Neural cell (in vitro differentiated cells): Measurements from ENCODE around the gene ZNF574. TPM values are rescaled to one million over a fixed set of nuclear protein-coding genes. Genes with fewer than 3 reads are reported as not detected.

Experiments
- H2AFZ ChIP-seq: fragments of 200-600, 300-800 bp; sonication (generic), shearing (Covaris generic); 2 replicates; pipeline ENCODE4 v1.6.0; 2014; ENCODE audit warnings: low read depth, mild to moderate bottlenecking, antibody characterized with exemption, low read length, moderate library complexity
- H3F3A ChIP-seq: fragments of 200-600 bp; shearing (Covaris generic); 2 replicates; pipeline ENCODE4 v1.6.1; 2016; ENCODE audit warnings: mild to moderate bottlenecking, moderate library complexity, mixed read lengths, antibody characterized with exemption, low read length; ENCODE audit not compliant: insufficient read depth, poor library complexity, severe bottlenecking
- H3K27ac ChIP-seq: fragments of 200-600, 300-800 bp; sonication (generic), shearing (Covaris generic); 2 replicates; pipeline ENCODE4 v1.5.1; 2014; ENCODE audit warnings: mild to moderate bottlenecking, low read length, moderate library complexity
- H3K27me3 ChIP-seq: fragments of 300-800, 200-600 bp; sonication (generic), shearing (Covaris generic); 2 replicates; pipeline ENCODE4 v1.6.0; 2014; ENCODE audit warnings: mild to moderate bottlenecking, low read depth, low read length, moderate library complexity; ENCODE audit not compliant: insufficient read depth
- H3K36me3 ChIP-seq: fragments of 300-800, 200-600 bp; sonication (generic), shearing (Covaris generic); 2 replicates; pipeline ENCODE4 v1.5.1; 2014; ENCODE audit warnings: mild to moderate bottlenecking, antibody characterized with exemption, low read length, moderate library complexity; ENCODE audit not compliant: insufficient read depth
- H3K4me2 ChIP-seq: fragments of 300-800, 200-600 bp; sonication (generic), shearing (Covaris generic); 2 replicates; pipeline ENCODE4 v1.6.0; 2014; ENCODE audit warnings: mild to moderate bottlenecking, low read length
- H3K4me3 ChIP-seq: fragments of 300-800, 200-600 bp; sonication (generic), shearing (Covaris generic); 2 replicates; pipeline ENCODE4 v1.5.1; 2014; ENCODE audit warnings: mild to moderate bottlenecking, low read length, moderate library complexity
- H3K79me2 ChIP-seq: fragments of 200-600 bp; shearing (Covaris generic); replicated peaks from 2 replicates; pipeline ENCODE4 v1.6.0; 2014; ENCODE audit warnings: mild to moderate bottlenecking, low read length, moderate library complexity; ENCODE audit not compliant: insufficient read depth
- H3K9ac ChIP-seq: fragments of 300-800, 200-600 bp; sonication (generic), shearing (Covaris generic); 2 replicates; pipeline ENCODE4 v1.6.1; 2016; ENCODE audit warnings: mild to moderate bottlenecking, low read length, mixed read lengths
- H3K9me2 ChIP-seq: fragments of 200-600 bp; shearing (Covaris generic); 2 replicates; pipeline ENCODE4 v1.6.1; 2016; ENCODE audit warnings: mild to moderate bottlenecking, low read length, mixed read lengths; ENCODE audit not compliant: insufficient read depth
- H3K9me3 ChIP-seq: fragments of 200-600, 300-800 bp; sonication (generic), shearing (Covaris generic); 2 replicates; pipeline ENCODE4 v1.6.1; 2016; ENCODE audit warnings: mild to moderate bottlenecking, mixed run types, low read length, moderate library complexity, mixed read lengths
- H4K20me1 ChIP-seq: fragments of 200-600 bp; shearing (Covaris generic); 2 replicates; pipeline ENCODE4 v1.6.1; 2016; ENCODE audit warnings: mild to moderate bottlenecking, mixed run types; ENCODE audit not compliant: insufficient read depth
- EP300 ChIP-seq: fragments of 450-650 bp; conservative IDR thresholded peaks from 2 replicates; pipeline ENCODE4 v1.6.1; 2014; ENCODE audit warnings: antibody characterized with exemption, mild to moderate bottlenecking, moderate library complexity; ENCODE audit not compliant: poor library complexity, severe bottlenecking
- EZH2 ChIP-seq: fragments of 200-600, 300-800 bp; shearing (Covaris generic), sonication (generic); IDR thresholded peaks from 2 replicates; pipeline ENCODE4 v1.6.1; 2014; ENCODE audit warnings: antibody characterized with exemption, low read length, borderline replicate concordance, mild to moderate bottlenecking; ENCODE audit not compliant: insufficient read depth, poor library complexity, severe bottlenecking
- MXI1 ChIP-seq: fragments of 450-650 bp; conservative IDR thresholded peaks from 2 replicates; pipeline ENCODE4 v1.6.1; 2014; ENCODE audit warnings: antibody characterized with exemption, mild to moderate bottlenecking; ENCODE audit not compliant: poor library complexity, severe bottlenecking
- POLR2AphosphoS5 ChIP-seq: IDR thresholded peaks from 2 replicates; pipeline ENCODE4 v1.6.1; 2012
- RAD21 ChIP-seq: fragments of 450-650 bp; conservative IDR thresholded peaks from 2 replicates; pipeline ENCODE4 v1.6.1; 2014; ENCODE audit warnings: antibody characterized with exemption, mild to moderate bottlenecking, moderate library complexity
- REST ChIP-seq: IDR thresholded peaks from 2 replicates; pipeline ENCODE4 v1.6.1; 2012; ENCODE audit warnings: borderline replicate concordance
- SMC3 ChIP-seq: fragments of 450-650 bp; conservative IDR thresholded peaks from 2 replicates; pipeline ENCODE4 v1.6.1; 2014; ENCODE audit warnings: antibody characterized with exemption, mild to moderate bottlenecking, moderate library complexity; ENCODE audit not compliant: poor library complexity
- TAF1 ChIP-seq: IDR thresholded peaks from 2 replicates; pipeline ENCODE4 v1.6.1; 2012; ENCODE audit warnings: low read depth
- polyA plus RNA-seq: library from polyadenylated mRNA; depleted of rRNA; stranded (reverse); fragments of >200 nt; gene quantifications from 2 replicates; pipeline ENCODE4 v1.2.3, GENCODE V29; 2014
- TF ChIP-seq, protein P1 (sequence below): fragments of 450-650 bp; IDR thresholded peaks from 2 replicates; pipeline ENCODE4 v1.5.1; 2014; ENCODE audit warnings: antibody characterized with exemption, mild to moderate bottlenecking, moderate library complexity; ENCODE audit not compliant: poor library complexity, severe bottlenecking

Gene ZNF574
- polyA plus RNA-seq, 1 donor from 2014 or later, result 7.0 TPM

DNA sequence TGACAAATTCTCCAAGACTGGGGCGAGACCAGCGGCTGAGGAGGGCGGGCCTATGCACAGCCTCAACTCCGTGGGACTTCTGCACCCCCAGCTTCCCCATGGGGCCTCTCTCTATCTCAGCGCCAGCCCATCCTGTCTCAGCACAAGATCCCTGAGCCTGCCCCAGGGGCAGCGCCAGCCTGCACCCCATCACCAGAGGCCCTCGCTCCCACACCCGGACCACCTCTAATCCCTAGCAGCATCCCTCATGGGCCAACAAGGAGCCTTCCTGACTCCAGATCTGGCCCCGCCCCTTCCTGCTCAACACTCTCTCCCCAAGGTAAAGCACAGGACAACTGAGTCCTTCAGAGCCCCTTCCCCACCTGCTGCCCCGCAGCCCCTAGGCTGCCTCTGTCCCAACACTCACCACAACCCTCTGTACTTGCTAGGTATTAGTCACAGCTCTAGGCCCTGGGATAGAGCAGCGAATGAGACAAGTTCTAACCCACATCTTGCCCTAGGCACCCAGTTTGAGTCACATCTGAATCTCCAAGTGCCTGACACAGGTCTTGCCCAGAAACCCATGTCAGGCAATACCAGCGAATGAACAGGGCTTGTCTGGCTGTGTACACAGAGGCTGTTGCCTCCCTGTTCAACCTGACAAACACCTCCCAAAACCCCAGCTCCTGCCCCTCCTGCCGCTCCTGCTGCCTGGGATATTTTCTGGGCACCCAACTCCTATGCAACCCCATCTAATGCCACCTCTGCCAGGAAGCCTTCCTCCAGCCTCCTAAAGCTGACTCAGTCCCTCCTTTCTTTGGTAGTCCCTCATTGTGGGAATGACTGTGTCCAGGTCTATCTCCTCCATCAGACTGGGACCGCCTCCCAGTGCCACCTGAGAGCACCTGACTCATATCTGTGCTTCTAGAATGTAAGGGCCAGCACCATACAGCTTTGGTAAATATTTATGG lies 24.5 kb upstream of the ZNF574 start:
- Histone ChIP-seq H3K4me3 (no peak overlapping the region), H3K27me3 (no peaks in the 10 kb centered on the region), H3K27ac (no peak overlapping the region), H3K4me2 (no peak overlapping the region), H2AFZ (no peak overlapping the region), H3F3A (no peaks in the 10 kb centered on the region), H3K9ac (no peak overlapping the region), H3K79me2 (no peaks in the 10 kb centered on the region), H4K20me1 (no peaks in the 10 kb centered on the region), H3K9me3 (no peaks in the 10 kb centered on the region), H3K9me2 (no peaks in the 10 kb centered on the region), H3K36me3 (peaks cover 4% of the 10 kb centered on the region)
- TF ChIP-seq REST (no peak), EP300 (no peak), MXI1 (no peak)
- TF ChIP-seq, protein P1, sequence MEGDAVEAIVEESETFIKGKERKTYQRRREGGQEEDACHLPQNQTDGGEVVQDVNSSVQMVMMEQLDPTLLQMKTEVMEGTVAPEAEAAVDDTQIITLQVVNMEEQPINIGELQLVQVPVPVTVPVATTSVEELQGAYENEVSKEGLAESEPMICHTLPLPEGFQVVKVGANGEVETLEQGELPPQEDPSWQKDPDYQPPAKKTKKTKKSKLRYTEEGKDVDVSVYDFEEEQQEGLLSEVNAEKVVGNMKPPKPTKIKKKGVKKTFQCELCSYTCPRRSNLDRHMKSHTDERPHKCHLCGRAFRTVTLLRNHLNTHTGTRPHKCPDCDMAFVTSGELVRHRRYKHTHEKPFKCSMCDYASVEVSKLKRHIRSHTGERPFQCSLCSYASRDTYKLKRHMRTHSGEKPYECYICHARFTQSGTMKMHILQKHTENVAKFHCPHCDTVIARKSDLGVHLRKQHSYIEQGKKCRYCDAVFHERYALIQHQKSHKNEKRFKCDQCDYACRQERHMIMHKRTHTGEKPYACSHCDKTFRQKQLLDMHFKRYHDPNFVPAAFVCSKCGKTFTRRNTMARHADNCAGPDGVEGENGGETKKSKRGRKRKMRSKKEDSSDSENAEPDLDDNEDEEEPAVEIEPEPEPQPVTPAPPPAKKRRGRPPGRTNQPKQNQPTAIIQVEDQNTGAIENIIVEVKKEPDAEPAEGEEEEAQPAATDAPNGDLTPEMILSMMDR, result no peak

GRCh38 chr19:42052241-42052863 lies 23.6 kb upstream of the ZNF574 start:
- no peak overlapping the region for H3K4me3 ChIP-seq
- no peak overlapping the region for H2AFZ ChIP-seq
- no peak overlapping the region for H3K4me2 ChIP-seq
- no peaks in the 10 kb centered on the region for H3F3A ChIP-seq
- TF ChIP-seq MXI1 (no peak), EP300 (no peak), SMC3 (no peak), TAF1 (no peak), REST (no peak), RAD21 (no peak), EZH2 (no peak), POLR2AphosphoS5 (no peak)
- TF ChIP-seq, protein P1, result no peak
- peaks cover 6% of the 10 kb centered on the region for H3K36me3 ChIP-seq
- H3K9me2 ChIP-seq, result no peaks in the 10 kb centered on the region
- H3K9ac ChIP-seq, result no peak overlapping the region
- no peaks in the 10 kb centered on the region for H3K79me2 ChIP-seq
- H3K27ac ChIP-seq, result no peak overlapping the region
- H3K9me3 ChIP-seq, result no peaks in the 10 kb centered on the region
- H4K20me1 ChIP-seq, result no peaks in the 10 kb centered on the region
- H3K27me3 ChIP-seq, result no peaks in the 10 kb centered on the region
